DOHH2 (cell line): ENCODE measurements around the gene CELF1.

Experiments
- H3F3A ChIP-seq: fragments of 200-600 bp; sonication (generic), shearing (Covaris generic); 2 replicates; pipeline ENCODE4 v1.6.0; 2016; ENCODE audit warnings: antibody characterized with exemption, mild to moderate bottlenecking; ENCODE audit not compliant: control insufficient read depth, insufficient read depth
- H3K27ac ChIP-seq: fragments of 200-600 bp; sonication (generic); 2 replicates; pipeline ENCODE4 v1.5.1; 2014; ENCODE audit warnings: low read depth, mild to moderate bottlenecking, low read length, moderate library complexity
- H3K27me3 ChIP-seq: fragments of 200-600 bp; sonication (generic); 2 replicates; pipeline ENCODE4 v1.6.1; 2014; ENCODE audit warnings: mild to moderate bottlenecking, low read length, mixed read lengths; ENCODE audit not compliant: control insufficient read depth
- H3K36me3 ChIP-seq: fragments of 200-600 bp; sonication (generic); 2 replicates; pipeline ENCODE4 v1.6.1; 2014; ENCODE audit warnings: mild to moderate bottlenecking, low read length, moderate library complexity, mixed read lengths; ENCODE audit not compliant: control insufficient read depth
- H3K4me1 ChIP-seq: fragments of 200-600 bp; sonication (generic); 2 replicates; pipeline ENCODE4 v1.6.1; 2014; ENCODE audit warnings: mild to moderate bottlenecking, low read length, mixed read lengths; ENCODE audit not compliant: control insufficient read depth
- H3K4me2 ChIP-seq: fragments of 200-600 bp; sonication (generic); 2 replicates; pipeline ENCODE4 v1.6.0; 2014; ENCODE audit warnings: mild to moderate bottlenecking, low read length, moderate library complexity
- H3K4me3 ChIP-seq: fragments of 200-600 bp; sonication (generic); 2 replicates; pipeline ENCODE4 v1.5.1; 2014; ENCODE audit warnings: mild to moderate bottlenecking, low read length, mixed read lengths
- H3K79me2 ChIP-seq: fragments of 200-600 bp; sonication (generic); 2 replicates; pipeline ENCODE4 v1.6.1; 2014; ENCODE audit warnings: mild to moderate bottlenecking, low read length, mixed read lengths; ENCODE audit not compliant: control insufficient read depth
- H3K9me2 ChIP-seq: fragments of 200-600 bp; sonication (generic); replicated peaks from 2 replicates; pipeline ENCODE4 v1.6.1; 2014; ENCODE audit warnings: mild to moderate bottlenecking, low read length, mixed read lengths; ENCODE audit not compliant: control insufficient read depth
- H3K9me3 ChIP-seq: fragments of 200-600 bp; sonication (generic); 2 replicates; pipeline ENCODE4 v1.6.1; 2014; ENCODE audit warnings: antibody characterized with exemption, low read length, mixed read lengths; ENCODE audit not compliant: control insufficient read depth, insufficient read depth
- H4K20me1 ChIP-seq: fragments of 200-600 bp; sonication (generic); 2 replicates; pipeline ENCODE4 v1.6.0; 2014; ENCODE audit warnings: low read depth, mild to moderate bottlenecking, antibody characterized with exemption, low read length, moderate library complexity; ENCODE audit not compliant: control insufficient read depth, insufficient read depth
- CTCF ChIP-seq: fragments of 200-600 bp; sonication (generic); IDR thresholded peaks from one replicate; pipeline ENCODE4 v1.5.1; 2014; ENCODE audit warnings: antibody characterized with exemption, mild to moderate bottlenecking, low read depth, low read length; ENCODE audit not compliant: poor library complexity, severe bottlenecking
- EZH2phosphoT487 ChIP-seq: fragments of 200-600 bp; sonication (generic); IDR thresholded peaks from 2 replicates; pipeline ENCODE4 v1.6.1; 2017; ENCODE audit warnings: borderline replicate concordance, mild to moderate bottlenecking, antibody characterized with exemption, low read length, moderate library complexity, mixed read lengths

Gene CELF1

GRCh38 chr11:47589977-47590861, 37.3 kb upstream of the CELF1 start:
- H3F3A ChIP-seq = no peaks in the 10 kb centered on the region
- H3K4me1 ChIP-seq = peaks cover 7% of the 10 kb centered on the region; the same call in 1 of the 2 replicates
- H3K27me3 ChIP-seq = peaks cover 25% of the 10 kb centered on the region
- H3K4me3 ChIP-seq = no peak overlapping the region
- no peak for TF ChIP-seq EZH2phosphoT487
- no peak overlapping the region for H3K27ac ChIP-seq
- H3K4me2 ChIP-seq = no peak overlapping the region
- H3K9me3 ChIP-seq = no peaks in the 10 kb centered on the region
- H3K79me2 ChIP-seq = no peaks in the 10 kb centered on the region
- no peaks in the 10 kb centered on the region for H3K9me2 ChIP-seq
- peaks cover 4% of the 10 kb centered on the region for H3K36me3 ChIP-seq
- no peaks in the 10 kb centered on the region for H4K20me1 ChIP-seq

- Histone ChIP-seq H3K36me3 (peaks cover 7% of the 10 kb centered on the region), H3K9me3 (no peaks in the 10 kb centered on the region), H3K9me2 (no peaks in the 10 kb centered on the region), H4K20me1 (no peaks in the 10 kb centered on the region), H3K4me1 (peaks cover 7% of the 10 kb centered on the region; the same call in 1 of the 2 replicates), H3K79me2 (no peaks in the 10 kb centered on the region), H3F3A (no peaks in the 10 kb centered on the region), H3K27ac (no peak overlapping the region), H3K27me3 (peaks cover 25% of the 10 kb centered on the region), H3K4me2 (no peak overlapping the region), H3K4me3 (no peak overlapping the region)
- TF ChIP-seq CTCF = no peak
- TF ChIP-seq EZH2phosphoT487 = no peak
Observed at GRCh38 chr11:47589584-47589976, 36.6 kb upstream of the CELF1 start.

GRCh38 chr11:47589118-47589517, 36.2 kb upstream of the CELF1 start:
- Histone ChIP-seq H3K27me3 (peaks cover 22% of the 10 kb centered on the region), H3K27ac (no peak overlapping the region), H3K4me1 (peaks cover 7% of the 10 kb centered on the region; the same call in 1 of the 2 replicates), H4K20me1 (no peaks in the 10 kb centered on the region), H3K9me2 (no peaks in the 10 kb centered on the region), H3K4me2 (no peak overlapping the region), H3K4me3 (no peak overlapping the region), H3K9me3 (no peaks in the 10 kb centered on the region), H3K79me2 (no peaks in the 10 kb centered on the region), H3K36me3 (peaks cover 12% of the 10 kb centered on the region), H3F3A (no peaks in the 10 kb centered on the region)
- TF ChIP-seq EZH2phosphoT487 = no peak
- TF ChIP-seq CTCF = no peak

GRCh38 chr11:47587723-47588326, 34.9 kb upstream of the CELF1 start:
- no peaks in the 10 kb centered on the region for H3K9me3 ChIP-seq
- no peaks in the 10 kb centered on the region for H3K79me2 ChIP-seq
- TF ChIP-seq EZH2phosphoT487 (no peak), CTCF (no peak)
- H3K27me3 ChIP-seq = peaks cover 9% of the 10 kb centered on the region
- H3K27ac ChIP-seq = no peak overlapping the region
- peaks cover 7% of the 10 kb centered on the region; the same call in 1 of the 2 replicates for H3K4me1 ChIP-seq
- H3K4me3 ChIP-seq = no peak overlapping the region
- H3K9me2 ChIP-seq = no peaks in the 10 kb centered on the region
- no peaks in the 10 kb centered on the region for H3F3A ChIP-seq
- H3K36me3 ChIP-seq = peaks cover 25% of the 10 kb centered on the region
- no peak overlapping the region for H3K4me2 ChIP-seq
- no peaks in the 10 kb centered on the region for H4K20me1 ChIP-seq
